ENCODE results near the gene SLC5A11. TPM values are rescaled to one million over a fixed set of nuclear protein-coding genes. Genes with fewer than 3 reads are reported as not detected.
"Not testable (repeated sequence)": the region's sequence is repeated elsewhere in the genome, so short reads cannot be mapped to it uniquely, and the experiment has no call there.

The SLC5A11 gene
- polyA plus RNA-seq, 1 experiment, result not detected

GRCh38 chr16:24887472-24887871 lies 41.7 kb downstream of the SLC5A11 start:
- no peak for TF ChIP-seq CTCF (IDR thresholded peaks at IDR 0.05; ENCODE audit: insufficient read depth, low read depth, low read length)
- ChIA-PET CTCF (no interaction called here), POLR2A (no interaction called here)
- no peak for DNase-seq (ENCODE audit: low read depth)
- no peaks in the 10 kb centered on the region for H3K36me3 ChIP-seq (ENCODE audit: control insufficient read depth, insufficient read depth, low read length)
- no peak overlapping the region for H3K4me3 ChIP-seq (ENCODE audit: low read depth, low read length)
- no peaks in the 10 kb centered on the region for H3K27me3 ChIP-seq (ENCODE audit: control insufficient read depth, insufficient read depth, low read length)

- DNase-seq (ENCODE audit: low read depth), result no peak
- POLR2A ChIA-PET, result no interaction called here
- no peaks in the 10 kb centered on the region for H3K36me3 ChIP-seq (ENCODE audit: control insufficient read depth, insufficient read depth, low read length)
- no peak for TF ChIP-seq CTCF (IDR thresholded peaks at IDR 0.05; ENCODE audit: insufficient read depth, low read depth, low read length)
- H3K4me3 ChIP-seq (ENCODE audit: low read depth, low read length), result no peak overlapping the region
- H3K27me3 ChIP-seq (ENCODE audit: control insufficient read depth, insufficient read depth, low read length), result peaks cover 3% of the 10 kb centered on the region; the same call in 1 of the 2 replicates
- CTCF ChIA-PET, result no interaction called here
These were observed 45.0 kb downstream of the SLC5A11 start for GRCh38 chr16:24890746-24891145.

GRCh38 chr16:24896439-24896838 lies 50.7 kb downstream of the SLC5A11 start:
- no peak for DNase-seq (ENCODE audit: low read depth)
- ChIA-PET CTCF (interaction anchor here (2.1 kb wide), 1 partner anchor 9 kb away, joined by 8 read pairs; no protein-coding TSS in a partner anchor), POLR2A (no interaction called here)
- H3K36me3 ChIP-seq (ENCODE audit: control insufficient read depth, insufficient read depth, low read length), result no peaks in the 10 kb centered on the region
- peaks cover 3% of the 10 kb centered on the region; the same call in 1 of the 2 replicates for H3K27me3 ChIP-seq (ENCODE audit: control insufficient read depth, insufficient read depth, low read length)
- H3K4me3 ChIP-seq (ENCODE audit: low read depth, low read length), result no peak overlapping the region
- no peak for TF ChIP-seq CTCF (IDR thresholded peaks at IDR 0.05; ENCODE audit: insufficient read depth, low read depth, low read length)

GRCh38 chr16:24897522-24897921 lies 51.8 kb downstream of the SLC5A11 start:
- DNase-seq (ENCODE audit: low read depth); POLR2A ChIA-PET; H3K36me3 ChIP-seq (ENCODE audit: control insufficient read depth, insufficient read depth, low read length); H3K27me3 ChIP-seq (ENCODE audit: control insufficient read depth, insufficient read depth, low read length); H3K4me3 ChIP-seq (ENCODE audit: low read depth, low read length): not testable (repeated sequence)
- CTCF ChIA-PET, result interaction anchor here (2.1 kb wide), 1 partner anchor 8 kb away, joined by 8 read pairs; no protein-coding TSS in a partner anchor

- POLR2A ChIA-PET, result no interaction called here
These were observed 54.5 kb downstream of the SLC5A11 start for GRCh38 chr16:24900230-24900629.

More at GRCh38 chr16:24900230-24900629, 54.5 kb downstream of the SLC5A11 start:
- H3K4me3 ChIP-seq (ENCODE audit: low read depth, low read length), result no peak overlapping the region
- TF ChIP-seq CTCF (IDR thresholded peaks at IDR 0.05; ENCODE audit: insufficient read depth, low read depth, low read length), result no peak
- no peak for DNase-seq (ENCODE audit: low read depth)
- CTCF ChIA-PET, result interaction anchor here (1.1 kb wide), 1 partner anchor 66 kb away, joined by 3 read pairs; no protein-coding TSS in a partner anchor
- H3K27me3 ChIP-seq (ENCODE audit: control insufficient read depth, insufficient read depth, low read length), result 0 out of 2 replicates have a peak, but pooled peaks cover 1% of the 10 kb centered on the region
- no peaks in the 10 kb centered on the region for H3K36me3 ChIP-seq (ENCODE audit: control insufficient read depth, insufficient read depth, low read length)

Data from BJ (cell line).